K562 (cell line): ENCODE data around the gene SLC45A3. TPM values are rescaled to one million over a fixed set of nuclear protein-coding genes. Genes with fewer than 3 reads are reported as not detected.

Experiments used
- ATAC-seq: fragments of 200-7000 bp; cut with Tn5 transposase; 3 replicates; pipeline ENCODE4 v1.9.1; 2020; ENCODE audit warnings: moderate library complexity
- BruUV-seq: library from RNA; stranded (reverse); fragments of 400-500 nt; replicated peaks from 2 replicates; lab custom pipeline; 2021; lab: Mats Ljungman, UMichigan
- CTCF ChIA-PET: fragments of 300-600 bp; formaldehyde crosslinking; extraction: SDS; loops from one replicate; lab custom pipeline; 2021; ENCODE audit warnings: low intra/inter-chr PET ratio; lab: Yijun Ruan, JAX
- POLR2A ChIA-PET: fragments of 300-600, 350-650 bp; sonication (Branson Sonifier 250); formaldehyde crosslinking; extraction: SDS; loops from one replicate; lab custom pipeline; 2021; ENCODE audit warnings: antibody characterized with exemption, inconsistent platforms; lab: Yijun Ruan, JAX
- DNase-seq, 4 experiments: peaks; one replicate each; pipeline versions ENCODE4 v3.0.0 to v3.0.0-alpha.2; 2011 to 2018; ENCODE audit warnings: low spot score in 3 of 4, mixed read lengths in 3 of 4; ENCODE audit errors: extremely low read depth in 1 of 4
- FAIRE-seq: peaks from 2 replicates; lab custom pipeline; 2011; peaks lifted over from hg19 to GRCh38; lab: Jason Lieb, UNC
- H2AFZ ChIP-seq: 2 replicates; pipeline ENCODE4 v1.6.0; 2011; ENCODE audit warnings: low read depth, low read length, control low read depth, inconsistent platforms
- H3K27ac ChIP-seq: fragments of 200-600 bp; 3 replicates; pipeline ENCODE4 v1.8.0; 2011; ENCODE audit warnings: low read depth, mild to moderate bottlenecking, control low read depth, inconsistent platforms, low read length, moderate library complexity, mixed read lengths; ENCODE audit errors: extremely low read depth
- H3K27me3 ChIP-seq, 2 experiments: fragments of 300-600 bp in 1 of 2; 2 replicates in 1 of 2; 3 replicates in 1 of 2; pipeline versions ENCODE4 v1.6.0 to v1.8.0; 2011; ENCODE audit warnings: inconsistent platforms in 2 of 2, low read length in 2 of 2, mild to moderate bottlenecking in 1 of 2, mixed read lengths in 1 of 2, moderate library complexity in 1 of 2; ENCODE audit not compliant: control insufficient read depth in 2 of 2, insufficient read depth in 2 of 2
- H3K36me3 ChIP-seq: fragments of 300-600 bp; 3 replicates; pipeline ENCODE4 v1.8.0; 2011; ENCODE audit warnings: mild to moderate bottlenecking, low read length, inconsistent platforms; ENCODE audit not compliant: control insufficient read depth, insufficient read depth
- H3K4me1 ChIP-seq, 2 experiments: fragments of 200-600 bp in 1 of 2; replicated peaks in 1 of 2; 2 replicates in 1 of 2; 3 replicates in 1 of 2; pipeline versions ENCODE4 v1.5.1 to v1.8.0; 2011; ENCODE audit warnings: inconsistent platforms in 2 of 2, low read length in 2 of 2, mild to moderate bottlenecking in 1 of 2, mixed read lengths in 1 of 2, moderate library complexity in 1 of 2; ENCODE audit not compliant: control insufficient read depth in 2 of 2, insufficient read depth in 2 of 2
- H3K4me2 ChIP-seq: 2 replicates; pipeline ENCODE4 v1.6.1; 2011; ENCODE audit warnings: low read length, control low read depth, inconsistent platforms, mixed read lengths; ENCODE audit not compliant: insufficient read depth
- H3K4me3 ChIP-seq: fragments of 200-600 bp; sonication (generic), shearing (Covaris generic); 2 replicates; pipeline ENCODE4 v1.5.1; 2016; ENCODE audit warnings: control low read depth, inconsistent platforms
- H3K79me2 ChIP-seq: fragments of 200-600 bp; 3 replicates; pipeline ENCODE4 v1.8.0; 2011; ENCODE audit warnings: low read length, inconsistent platforms; ENCODE audit not compliant: control insufficient read depth, insufficient read depth
- H3K9ac ChIP-seq, 2 experiments: 2 replicates each; pipeline versions ENCODE4 v1.6.0 to v1.6.1; 2011; ENCODE audit warnings: low read depth in 2 of 2, low read length in 2 of 2, control low read depth in 1 of 2, inconsistent platforms in 1 of 2, mild to moderate bottlenecking in 1 of 2, mixed read lengths in 1 of 2; ENCODE audit not compliant: insufficient read depth in 1 of 2
- H3K9me1 ChIP-seq: one replicate; pipeline ENCODE4 v1.6.0; 2011; ENCODE audit warnings: inconsistent platforms, mild to moderate bottlenecking, low read length, moderate library complexity; ENCODE audit not compliant: control insufficient read depth, insufficient read depth
- H3K9me3 ChIP-seq: replicated peaks from 2 replicates; pipeline ENCODE4 v1.5.1; 2011; ENCODE audit warnings: low read depth, low read length, inconsistent platforms; ENCODE audit not compliant: control insufficient read depth, insufficient read depth
- H4K20me1 ChIP-seq: replicated peaks from 2 replicates; pipeline ENCODE4 v1.6.1; 2011; ENCODE audit warnings: low read length, inconsistent platforms, mixed read lengths; ENCODE audit not compliant: control insufficient read depth, insufficient read depth
- DEAF1 ChIP-seq: fragments of 450-650 bp; formaldehyde crosslinking; IDR thresholded peaks from 2 replicates; pipeline ENCODE4 v1.4.0; 2020; ENCODE audit warnings: mild to moderate bottlenecking, moderate library complexity
- E2F5 ChIP-seq: sonication (generic); formaldehyde crosslinking; IDR thresholded peaks from 2 replicates; pipeline ENCODE4 v1.8.0; 2022; ENCODE audit warnings: mild to moderate bottlenecking, missing genetic modification reagents
- FOXA1 ChIP-seq: fragments of 450-650 bp; IDR thresholded peaks from 2 replicates; pipeline ENCODE4 v1.6.1; 2016; ENCODE audit warnings: mild to moderate bottlenecking, borderline replicate concordance
- NCOR1 ChIP-seq: fragments of 450-650 bp; IDR thresholded peaks from 2 replicates; pipeline ENCODE4 v1.6.1; 2016; ENCODE audit warnings: mild to moderate bottlenecking, moderate library complexity
- PHF21A ChIP-seq: fragments of 450-650 bp; IDR thresholded peaks from 2 replicates; pipeline ENCODE4 v1.6.1; 2017; ENCODE audit warnings: low read depth, borderline replicate concordance
- POLR2AphosphoS2 ChIP-seq: IDR thresholded peaks from 2 replicates; pipeline ENCODE4 v1.6.1; 2012; ENCODE audit warnings: low read length, improper control_type of control experiment
- SMARCB1 ChIP-seq: IDR thresholded peaks from 2 replicates; pipeline ENCODE4 v1.6.1; 2011; ENCODE audit warnings: improper control_type of control experiment, low read depth; ENCODE audit not compliant: insufficient read length
- SRSF7 ChIP-seq: fragments of 200-400 bp; formaldehyde crosslinking; optimal IDR thresholded peaks from 2 replicates; pipeline ENCODE3; 2017; ENCODE audit warnings: mild to moderate bottlenecking, low read depth, low read length
- ZNF146 ChIP-seq: IDR thresholded peaks from one replicate; pipeline ENCODE4 v1.6.1; 2018; ENCODE audit warnings: missing compliant biosample characterization; ENCODE audit not compliant: unreplicated experiment
- WGBS: fragments of 100-300 bp; shearing (Covaris generic); methylation state at CpG from one replicate; pipeline ENCODE4 v1.1.6; 2016; ENCODE audit warnings: low coverage, mixed read lengths; ENCODE audit not compliant: insufficient coverage; ENCODE audit errors: missing lambda C conversion rate; 5-methylcytosine and 5-hydroxymethylcytosine counted together
- in situ Hi-C: fragments of 300-500 bp; cut with MboI; formaldehyde crosslinking; loops from 4 replicates; pipeline ENCODE4 v1.15.0; 2018; ENCODE audit warnings: inconsistent platforms, mixed read lengths
- intact Hi-C: fragments of 100-400 bp; cut with micrococcal nuclease; formaldehyde crosslinking; loops from 2 replicates; pipeline ENCODE4 v1.14.2; 2022
- polyA plus RNA-seq, 8 experiments: library from polyadenylated mRNA; depleted of rRNA in 4 of 8; stranded (reverse) in 5 of 8; unstranded in 3 of 8; fragments of >200 nt; fragmentation: Nextera tagmentation in 2 of 8; fragmentation: Illumina TruSeq in 1 of 8; extraction: Ambion mirVana in 2 of 8; extraction: Trizol in 1 of 8; gene quantifications; 2 replicates each; pipeline versions ENCODE4 v1.2.1 to v1.2.3, GENCODE V29; 2011 to 2014; ENCODE audit warnings: inconsistent platforms in 1 of 8, missing spikeins in 1 of 8
- total RNA-seq, 7 experiments: library from RNA; depleted of rRNA in 6 of 7; stranded (reverse); fragments of >200 nt in 6 of 7; fragmentation: Illumina TruSeq in 2 of 7; extraction: Trizol in 2 of 7; gene quantifications; 2 replicates each; pipeline versions ENCODE4 v1.2.1 to v1.2.3, GENCODE V29; 2011 to 2021; ENCODE audit warnings: low replicate concordance in 1 of 7
- TF ChIP-seq, protein P1 (sequence below): fragments of 250-450 bp; sonication (Bioruptor Pico); IDR thresholded peaks from 2 replicates; pipeline ENCODE4 v1.4.0; 2020
- TF ChIP-seq, protein P2 (sequence below): fragments of 450-650 bp; IDR thresholded peaks from one replicate; pipeline ENCODE4 v1.6.1; 2018; ENCODE audit warnings: mild to moderate bottlenecking, moderate library complexity; ENCODE audit not compliant: partially characterized antibody
- TF ChIP-seq, protein P3 (sequence below): fragments of 450-650 bp; IDR thresholded peaks from 2 replicates; pipeline ENCODE4 v1.6.1; 2017; ENCODE audit warnings: mild to moderate bottlenecking, moderate library complexity
- TF ChIP-seq, protein P4 (sequence below): fragments of 450-650 bp; IDR thresholded peaks from 2 replicates; pipeline ENCODE4 v1.6.1; 2016; ENCODE audit warnings: missing biosample characterization, missing genetic modification characterization

SLC45A3 gene
- total and polyA plus RNA-seq, 9 of the 15 experiments (the other 6 are each of a cell fraction or from before 2014, with no cell fraction given) = 0.06 to 3.3 (median 1.3) TPM

DNA sequence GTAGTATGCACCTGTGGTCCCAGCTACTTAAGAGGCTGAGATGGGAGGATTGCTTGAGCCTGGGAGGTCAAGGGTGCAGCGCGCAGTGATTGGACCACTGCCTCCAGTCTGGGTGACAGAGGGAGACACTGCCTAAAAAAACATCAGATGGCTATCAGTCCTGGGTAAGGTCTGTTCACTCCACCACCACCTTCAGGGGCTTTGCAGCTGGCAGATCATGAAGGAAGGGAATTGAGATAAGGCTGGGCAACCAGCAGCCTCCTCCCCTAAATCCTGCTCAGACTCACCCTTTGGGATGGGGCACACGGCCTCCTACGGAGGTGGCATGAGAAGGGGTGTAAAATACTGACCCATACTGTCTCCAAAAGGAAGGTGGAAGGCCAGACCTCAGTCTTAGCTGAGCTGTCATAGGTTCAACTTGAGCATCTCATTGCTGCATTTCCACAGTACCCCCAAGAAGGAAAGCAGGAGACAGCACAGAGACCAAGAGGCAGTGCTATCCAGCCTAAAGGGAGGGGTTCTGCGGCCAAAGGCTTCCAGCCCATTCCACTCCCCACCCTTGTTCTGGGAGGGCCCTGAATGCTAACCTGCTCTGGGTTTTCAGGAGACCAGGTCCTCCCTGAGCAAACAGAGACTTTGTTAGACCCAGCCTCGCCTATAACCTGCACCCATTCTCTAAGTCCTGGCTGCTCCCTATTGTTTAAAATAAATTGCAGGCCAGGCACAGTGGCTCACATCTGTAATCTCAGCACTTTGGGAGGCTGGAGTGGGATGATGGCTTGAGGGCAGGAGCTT, 13.7 kb downstream of the SLC45A3 start:
- Histone ChIP-seq H3K36me3 (no peaks in the 10 kb centered on the region), H2AFZ (no peak overlapping the region), H3K4me1 (peaks cover 11 to 38% of the 10 kb centered on the region in 2 experiments; a peak in 4 of 5 replicates), H3K4me3 (no peak overlapping the region), H3K27me3 (peaks cover 0 to 12% of the 10 kb centered on the region in 2 experiments; a peak in 1 of 5 replicates), H3K9me1 (no peaks in the 10 kb centered on the region), H3K4me2 (no peak overlapping the region), H3K27ac (no peak overlapping the region), H3K9ac (no peak overlapping the region), H4K20me1 (peaks cover 28% of the 10 kb centered on the region; the same call in 1 of the 2 replicates), H3K9me3 (no peaks in the 10 kb centered on the region), H3K79me2 (no peaks in the 10 kb centered on the region)
- intact Hi-C loops = no loop called here
- BruUV-seq = no TSS peak
- ATAC-seq = no peak
- peak; percentile 61 for FAIRE-seq
- POLR2A ChIA-PET = interaction anchor here (0.7 kb wide), 1 partner anchor 12 kb away, joined by 3 read pairs; no protein-coding TSS in a partner anchor
- in situ Hi-C loops = no loop called here
- DNase-seq = no peak
- CTCF ChIA-PET = no interaction called here
- WGBS = 45% methylated on average over 6 of the region's 6 CpGs
- TF ChIP-seq NCOR1 (no peak), PHF21A (no peak), DEAF1 (CRISPR knock-in tag) (no peak), SRSF7 (no peak), POLR2AphosphoS2 (no peak), SMARCB1 (no peak), ZNF146 (no peak), FOXA1 (no peak), E2F5 (CRISPR knock-in tag) (no peak)
- TF ChIP-seq, protein P1, sequence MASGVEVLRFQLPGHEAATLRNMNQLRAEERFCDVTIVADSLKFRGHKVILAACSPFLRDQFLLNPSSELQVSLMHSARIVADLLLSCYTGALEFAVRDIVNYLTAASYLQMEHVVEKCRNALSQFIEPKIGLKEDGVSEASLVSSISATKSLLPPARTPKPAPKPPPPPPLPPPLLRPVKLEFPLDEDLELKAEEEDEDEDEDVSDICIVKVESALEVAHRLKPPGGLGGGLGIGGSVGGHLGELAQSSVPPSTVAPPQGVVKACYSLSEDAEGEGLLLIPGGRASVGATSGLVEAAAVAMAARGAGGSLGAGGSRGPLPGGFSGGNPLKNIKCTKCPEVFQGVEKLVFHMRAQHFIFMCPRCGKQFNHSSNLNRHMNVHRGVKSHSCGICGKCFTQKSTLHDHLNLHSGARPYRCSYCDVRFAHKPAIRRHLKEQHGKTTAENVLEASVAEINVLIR = no peak
- TF ChIP-seq, protein P2, sequence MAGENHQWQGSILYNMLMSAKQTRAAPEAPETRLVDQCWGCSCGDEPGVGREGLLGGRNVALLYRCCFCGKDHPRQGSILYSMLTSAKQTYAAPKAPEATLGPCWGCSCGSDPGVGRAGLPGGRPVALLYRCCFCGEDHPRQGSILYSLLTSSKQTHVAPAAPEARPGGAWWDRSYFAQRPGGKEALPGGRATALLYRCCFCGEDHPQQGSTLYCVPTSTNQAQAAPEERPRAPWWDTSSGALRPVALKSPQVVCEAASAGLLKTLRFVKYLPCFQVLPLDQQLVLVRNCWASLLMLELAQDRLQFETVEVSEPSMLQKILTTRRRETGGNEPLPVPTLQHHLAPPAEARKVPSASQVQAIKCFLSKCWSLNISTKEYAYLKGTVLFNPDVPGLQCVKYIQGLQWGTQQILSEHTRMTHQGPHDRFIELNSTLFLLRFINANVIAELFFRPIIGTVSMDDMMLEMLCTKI = no peak
- TF ChIP-seq, protein P3, sequence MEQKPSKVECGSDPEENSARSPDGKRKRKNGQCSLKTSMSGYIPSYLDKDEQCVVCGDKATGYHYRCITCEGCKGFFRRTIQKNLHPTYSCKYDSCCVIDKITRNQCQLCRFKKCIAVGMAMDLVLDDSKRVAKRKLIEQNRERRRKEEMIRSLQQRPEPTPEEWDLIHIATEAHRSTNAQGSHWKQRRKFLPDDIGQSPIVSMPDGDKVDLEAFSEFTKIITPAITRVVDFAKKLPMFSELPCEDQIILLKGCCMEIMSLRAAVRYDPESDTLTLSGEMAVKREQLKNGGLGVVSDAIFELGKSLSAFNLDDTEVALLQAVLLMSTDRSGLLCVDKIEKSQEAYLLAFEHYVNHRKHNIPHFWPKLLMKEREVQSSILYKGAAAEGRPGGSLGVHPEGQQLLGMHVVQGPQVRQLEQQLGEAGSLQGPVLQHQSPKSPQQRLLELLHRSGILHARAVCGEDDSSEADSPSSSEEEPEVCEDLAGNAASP = no peak
- TF ChIP-seq, protein P4, sequence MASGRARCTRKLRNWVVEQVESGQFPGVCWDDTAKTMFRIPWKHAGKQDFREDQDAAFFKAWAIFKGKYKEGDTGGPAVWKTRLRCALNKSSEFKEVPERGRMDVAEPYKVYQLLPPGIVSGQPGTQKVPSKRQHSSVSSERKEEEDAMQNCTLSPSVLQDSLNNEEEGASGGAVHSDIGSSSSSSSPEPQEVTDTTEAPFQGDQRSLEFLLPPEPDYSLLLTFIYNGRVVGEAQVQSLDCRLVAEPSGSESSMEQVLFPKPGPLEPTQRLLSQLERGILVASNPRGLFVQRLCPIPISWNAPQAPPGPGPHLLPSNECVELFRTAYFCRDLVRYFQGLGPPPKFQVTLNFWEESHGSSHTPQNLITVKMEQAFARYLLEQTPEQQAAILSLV (tag) = no peak
